SK-N-SH treated with all-trans-retinoic acid at 6 μM for 48 hours (cell line): Measurements from ENCODE around the gene UGGT2.

Source experiments
- ATAC-seq: fragments of 200-7000 bp; cut with Tn5 transposase; 3 replicates; pipeline ENCODE4 v1.9.1; 2020; ENCODE audit warnings: mild to moderate bottlenecking, moderate library complexity
- ARNTL ChIP-seq: fragments of 450-650 bp; formaldehyde crosslinking; IDR thresholded peaks from 2 replicates; pipeline ENCODE4 v1.5.0; 2020; ENCODE audit warnings: low read depth, mild to moderate bottlenecking, moderate library complexity, borderline replicate concordance
- BACH2 ChIP-seq: fragments of 250-450 bp; sonication (Bioruptor Pico); IDR thresholded peaks from 2 replicates; pipeline ENCODE4 v1.9.0; 2021; ENCODE audit warnings: mild to moderate bottlenecking, borderline replicate concordance
- CREB5 ChIP-seq: fragments of 250-450 bp; sonication (Bioruptor Pico); IDR thresholded peaks from 2 replicates; pipeline ENCODE4 v1.5.1; 2020; ENCODE audit warnings: low read depth, mild to moderate bottlenecking, moderate library complexity
- CSDC2 ChIP-seq: fragments of 250-450 bp; sonication (Bioruptor Pico); IDR thresholded peaks from 2 replicates; pipeline ENCODE4 v1.5.0; 2020; ENCODE audit warnings: mild to moderate bottlenecking, moderate library complexity
- CSRNP3 ChIP-seq: fragments of 250-450 bp; sonication (Bioruptor Pico); IDR thresholded peaks from 2 replicates; pipeline ENCODE4 v1.5.1; 2021; ENCODE audit warnings: mild to moderate bottlenecking, moderate library complexity
- ESRRG ChIP-seq: fragments of 250-450 bp; sonication (Bioruptor Pico); IDR thresholded peaks from 2 replicates; pipeline ENCODE4 v1.6.1; 2021; ENCODE audit warnings: mild to moderate bottlenecking
- GLIS3 ChIP-seq: fragments of 250-450 bp; sonication (Bioruptor Pico); IDR thresholded peaks from 2 replicates; pipeline ENCODE4 v1.5.0; 2020; ENCODE audit warnings: mild to moderate bottlenecking, moderate library complexity
- ISL1 ChIP-seq: fragments of 250-450 bp; sonication (Bioruptor Pico); IDR thresholded peaks from 2 replicates; pipeline ENCODE4 v2.1.2; 2022; ENCODE audit warnings: mild to moderate bottlenecking, moderate library complexity
- PPARA ChIP-seq: fragments of 250-450 bp; sonication (Bioruptor Pico); IDR thresholded peaks from 2 replicates; pipeline ENCODE4 v1.5.0; 2020; ENCODE audit warnings: mild to moderate bottlenecking, borderline replicate concordance
- RARB ChIP-seq: fragments of 250-450 bp; sonication (Bioruptor Pico); IDR thresholded peaks from 2 replicates; pipeline ENCODE4 v1.8.0; 2021; ENCODE audit warnings: mild to moderate bottlenecking, moderate library complexity
- SNAI2 ChIP-seq: fragments of 250-450 bp; sonication (Bioruptor Pico); IDR thresholded peaks from 2 replicates; pipeline ENCODE4 v1.5.0; 2020; ENCODE audit warnings: mild to moderate bottlenecking, moderate library complexity
- TCF4 ChIP-seq: fragments of 250-450 bp; sonication (Bioruptor Pico); IDR thresholded peaks from 2 replicates; pipeline ENCODE4 v1.8.0; 2021; ENCODE audit warnings: mild to moderate bottlenecking, moderate library complexity, borderline replicate concordance
- TOX ChIP-seq: fragments of 250-450 bp; sonication (Bioruptor Pico); IDR thresholded peaks from 2 replicates; pipeline ENCODE4 v1.8.0; 2021; ENCODE audit warnings: mild to moderate bottlenecking, moderate library complexity, borderline replicate concordance
- TSHZ2 ChIP-seq: fragments of 250-450 bp; sonication (Bioruptor Pico); IDR thresholded peaks from 2 replicates; pipeline ENCODE4 v1.5.0; 2020; ENCODE audit warnings: mild to moderate bottlenecking, moderate library complexity
- ZC3H10 ChIP-seq: fragments of 250-450 bp; sonication (Bioruptor Pico); IDR thresholded peaks from 2 replicates; pipeline ENCODE4 v1.5.1; 2021; ENCODE audit warnings: mild to moderate bottlenecking, moderate library complexity
- ZFP3 ChIP-seq: fragments of 250-450 bp; sonication (Bioruptor Pico); IDR thresholded peaks from 2 replicates; pipeline ENCODE4 v1.5.0; 2020; ENCODE audit warnings: mild to moderate bottlenecking, moderate library complexity
- ZFP30 ChIP-seq: fragments of 450-650 bp; formaldehyde crosslinking; IDR thresholded peaks from 2 replicates; pipeline ENCODE4 v1.5.0; 2022; ENCODE audit warnings: mild to moderate bottlenecking, moderate library complexity
- ZNF565 ChIP-seq: fragments of 450-650 bp; formaldehyde crosslinking; conservative IDR thresholded peaks from 2 replicates; pipeline ENCODE4 v1.5.0; 2020; ENCODE audit warnings: low read depth, mild to moderate bottlenecking, moderate library complexity
- ZNF8 ChIP-seq: fragments of 450-650 bp; formaldehyde crosslinking; IDR thresholded peaks from 2 replicates; pipeline ENCODE4 v1.5.0; 2020; ENCODE audit warnings: mild to moderate bottlenecking, moderate library complexity
- TF ChIP-seq, protein P1 (sequence below): fragments of 250-450 bp; sonication (Bioruptor Pico); IDR thresholded peaks from 2 replicates; pipeline ENCODE4 v1.8.0; 2020; ENCODE audit warnings: mild to moderate bottlenecking, moderate library complexity, borderline replicate concordance

The UGGT2 gene

DNA sequence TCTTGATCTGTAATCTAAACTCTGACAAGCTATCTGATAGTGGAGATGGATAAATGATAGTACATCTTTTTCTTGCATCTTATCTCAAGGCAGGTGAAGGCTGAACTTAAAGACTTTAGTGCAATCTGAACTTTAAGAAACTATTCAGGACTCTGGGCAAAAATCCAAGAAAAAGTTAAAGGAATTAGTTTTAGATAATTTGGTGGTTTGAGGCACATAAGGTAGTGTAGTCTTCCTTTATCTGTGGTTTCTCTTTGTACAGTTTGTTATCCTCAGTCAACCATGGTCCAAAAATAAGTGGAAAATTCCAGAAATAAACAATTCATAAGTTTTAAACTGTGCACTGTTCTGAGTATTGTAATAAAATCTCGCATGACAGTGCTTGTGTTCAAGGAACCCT, 172.9 kb downstream of the UGGT2 start (continued):
- TF ChIP-seq TSHZ2 = no peak
- TF ChIP-seq ZFP3 (CRISPR knock-in tag) = no peak
- TF ChIP-seq TOX (CRISPR knock-in tag) = no peak
- TF ChIP-seq PPARA (CRISPR knock-in tag) = no peak
- TF ChIP-seq CSRNP3 (CRISPR knock-in tag) = no peak
- TF ChIP-seq ZNF8 = no peak
- no peak for TF ChIP-seq BACH2 (CRISPR knock-in tag)

DNA sequence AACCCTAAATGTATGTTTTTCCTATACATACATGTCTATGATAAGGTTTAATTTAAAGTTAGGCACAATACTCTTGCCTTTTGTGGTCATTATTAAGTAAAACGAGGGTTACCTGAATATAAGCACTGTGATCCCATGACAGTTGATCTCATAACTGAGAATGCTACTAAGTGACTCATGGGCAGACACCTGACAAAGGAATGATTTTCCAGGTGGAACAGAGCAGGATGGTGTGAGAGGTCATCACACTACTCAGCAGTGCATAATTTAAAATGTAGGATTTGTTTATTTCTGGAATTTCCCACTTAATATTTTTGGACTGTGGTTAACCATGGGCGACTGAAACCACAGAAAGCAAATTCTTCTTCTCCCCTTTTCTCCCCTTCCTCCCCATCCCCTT, 178.9 kb downstream of the UGGT2 start:
- TF ChIP-seq ISL1 (no peak), ZFP30 (CRISPR knock-in tag) (no peak), SNAI2 (CRISPR knock-in tag) (no peak)
- no peak for ATAC-seq

- ATAC-seq = no peak
- no peak for TF ChIP-seq CSRNP3 (CRISPR knock-in tag)
- TF ChIP-seq SNAI2 (CRISPR knock-in tag) = no peak
- TF ChIP-seq TCF4 (CRISPR knock-in tag) = no peak
- TF ChIP-seq ZFP3 (CRISPR knock-in tag) = no peak
- TF ChIP-seq TSHZ2 = no peak
- TF ChIP-seq, protein P1, sequence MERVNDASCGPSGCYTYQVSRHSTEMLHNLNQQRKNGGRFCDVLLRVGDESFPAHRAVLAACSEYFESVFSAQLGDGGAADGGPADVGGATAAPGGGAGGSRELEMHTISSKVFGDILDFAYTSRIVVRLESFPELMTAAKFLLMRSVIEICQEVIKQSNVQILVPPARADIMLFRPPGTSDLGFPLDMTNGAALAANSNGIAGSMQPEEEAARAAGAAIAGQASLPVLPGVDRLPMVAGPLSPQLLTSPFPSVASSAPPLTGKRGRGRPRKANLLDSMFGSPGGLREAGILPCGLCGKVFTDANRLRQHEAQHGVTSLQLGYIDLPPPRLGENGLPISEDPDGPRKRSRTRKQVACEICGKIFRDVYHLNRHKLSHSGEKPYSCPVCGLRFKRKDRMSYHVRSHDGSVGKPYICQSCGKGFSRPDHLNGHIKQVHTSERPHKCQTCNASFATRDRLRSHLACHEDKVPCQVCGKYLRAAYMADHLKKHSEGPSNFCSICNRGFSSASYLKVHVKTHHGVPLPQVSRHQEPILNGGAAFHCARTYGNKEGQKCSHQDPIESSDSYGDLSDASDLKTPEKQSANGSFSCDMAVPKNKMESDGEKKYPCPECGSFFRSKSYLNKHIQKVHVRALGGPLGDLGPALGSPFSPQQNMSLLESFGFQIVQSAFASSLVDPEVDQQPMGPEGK (CRISPR knock-in tag) = no peak
- no peak for TF ChIP-seq ARNTL (CRISPR knock-in tag)
- TF ChIP-seq RARB (CRISPR knock-in tag) = no peak
- TF ChIP-seq ZNF8 = no peak
Measured at GRCh38 chr13:95870421-95870820, 182.8 kb downstream of the UGGT2 start.

- no peak for ATAC-seq
- TF ChIP-seq ZNF565 (CRISPR knock-in tag) (no peak), ZNF8 (no peak), PPARA (CRISPR knock-in tag) (no peak), GLIS3 (CRISPR knock-in tag) (no peak), BACH2 (CRISPR knock-in tag) (no peak), ZFP3 (CRISPR knock-in tag) (no peak), CSRNP3 (CRISPR knock-in tag) (no peak), ZC3H10 (CRISPR knock-in tag) (no peak), ISL1 (no peak), ESRRG (CRISPR knock-in tag) (no peak), ARNTL (CRISPR knock-in tag) (no peak), CREB5 (CRISPR knock-in tag) (no peak), CSDC2 (CRISPR knock-in tag) (no peak), TOX (CRISPR knock-in tag) (no peak), RARB (CRISPR knock-in tag) (no peak), SNAI2 (CRISPR knock-in tag) (no peak)
Measured at GRCh38 chr13:95865080-95865615, 188.1 kb downstream of the UGGT2 start.
